HG03457 (cell line): Measurements from ENCODE around the gene CEP170B.

Experiments
- ATAC-seq: cut with Tn5 transposase; IDR thresholded peaks from one replicate; pipeline ENCODE4 v1.9.1; 2021; ENCODE audit warnings: moderate number of reproducible peaks; ENCODE audit not compliant: unreplicated experiment

Gene CEP170B

DNA sequence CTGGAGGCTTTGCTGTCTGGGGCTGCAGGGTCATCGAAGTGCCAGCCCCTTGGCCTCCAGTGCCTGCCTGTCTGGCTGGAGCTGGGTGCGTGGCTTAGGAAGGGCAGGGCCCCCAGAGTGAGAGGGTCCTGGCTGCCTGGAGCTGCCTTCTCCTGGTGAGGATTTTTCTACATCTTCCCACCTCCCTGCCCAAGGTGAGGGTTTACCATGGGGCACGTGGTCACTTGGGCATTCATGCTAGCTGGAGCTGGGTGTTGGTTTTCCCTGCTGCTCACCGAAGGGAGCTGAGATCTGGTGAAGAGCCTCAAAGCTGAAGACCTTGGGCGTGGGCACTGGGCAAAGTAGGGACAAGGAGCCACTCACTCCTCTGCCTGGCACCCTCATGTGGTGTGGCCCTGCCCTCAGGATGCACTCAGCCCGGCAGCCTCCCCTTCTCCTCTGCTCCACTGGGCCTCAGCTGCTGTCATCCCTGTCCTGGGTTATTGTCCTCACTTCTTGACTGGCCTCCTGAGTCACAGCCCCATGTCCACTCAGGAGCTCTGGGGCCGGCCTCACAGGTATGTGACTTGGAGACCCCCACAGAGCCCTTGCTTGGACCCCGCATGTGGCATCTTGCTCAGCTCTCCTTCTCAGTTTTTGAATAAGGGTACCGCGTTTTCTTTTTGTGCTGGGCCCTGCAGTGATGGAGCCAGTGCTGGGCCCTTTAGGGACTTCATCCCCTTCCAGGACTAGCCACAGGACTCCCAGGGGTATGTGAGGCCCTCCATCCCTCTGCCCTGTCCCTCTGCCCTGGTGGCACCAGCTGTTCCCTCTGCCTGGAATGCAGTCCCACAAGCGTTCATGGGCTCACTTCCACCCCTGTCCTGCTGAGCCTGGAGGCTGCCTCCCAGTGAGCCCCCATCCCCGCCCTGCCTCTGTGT, 1.6 kb downstream of the CEP170B start:
- ATAC-seq, result no peak

GRCh38 chr14:104867371-104868059, 2.4 kb downstream of the CEP170B start:
- no peak for ATAC-seq

GRCh38 chr14:104868060-104868740, 3.1 kb downstream of the CEP170B start:
- ATAC-seq, result no peak

DNA sequence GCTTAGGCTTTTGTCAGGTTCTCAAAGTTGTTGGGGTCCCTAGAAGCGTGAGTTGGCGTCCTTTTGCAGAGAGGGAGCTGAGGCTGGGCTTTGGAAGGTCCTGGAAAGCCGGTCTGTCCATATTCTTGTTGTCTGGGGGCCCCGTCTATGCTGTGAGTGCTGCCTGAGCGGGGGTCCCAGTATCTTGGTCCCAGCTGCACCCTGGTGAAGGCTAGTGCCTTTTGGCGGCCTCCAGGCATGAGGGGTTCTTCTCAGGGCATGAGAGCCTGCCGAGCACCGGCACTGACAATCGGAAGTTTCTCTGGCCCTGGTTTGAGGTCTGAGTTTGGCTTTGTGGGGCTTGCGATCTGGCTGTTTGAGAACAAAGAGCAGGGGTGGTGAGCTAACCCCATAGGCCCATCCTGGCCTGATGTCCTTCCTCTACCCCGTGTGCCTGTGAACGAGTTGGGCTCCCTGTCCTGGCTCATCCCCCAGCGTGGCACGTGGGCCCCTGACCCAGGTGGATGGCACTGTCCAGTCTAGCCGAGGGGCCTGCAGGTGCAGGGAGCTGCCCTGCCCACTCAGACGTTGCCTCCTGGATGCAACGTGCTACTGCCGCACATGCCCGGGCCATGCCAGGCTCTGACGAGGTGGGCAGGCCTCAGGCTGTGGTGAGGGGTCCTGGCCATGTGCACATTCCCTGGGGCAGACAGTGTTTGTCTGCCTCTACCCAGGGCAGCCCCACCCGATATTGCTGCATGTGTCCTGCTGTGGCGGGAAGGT, 3.9 kb downstream of the CEP170B start:
- no peak for ATAC-seq

DNA sequence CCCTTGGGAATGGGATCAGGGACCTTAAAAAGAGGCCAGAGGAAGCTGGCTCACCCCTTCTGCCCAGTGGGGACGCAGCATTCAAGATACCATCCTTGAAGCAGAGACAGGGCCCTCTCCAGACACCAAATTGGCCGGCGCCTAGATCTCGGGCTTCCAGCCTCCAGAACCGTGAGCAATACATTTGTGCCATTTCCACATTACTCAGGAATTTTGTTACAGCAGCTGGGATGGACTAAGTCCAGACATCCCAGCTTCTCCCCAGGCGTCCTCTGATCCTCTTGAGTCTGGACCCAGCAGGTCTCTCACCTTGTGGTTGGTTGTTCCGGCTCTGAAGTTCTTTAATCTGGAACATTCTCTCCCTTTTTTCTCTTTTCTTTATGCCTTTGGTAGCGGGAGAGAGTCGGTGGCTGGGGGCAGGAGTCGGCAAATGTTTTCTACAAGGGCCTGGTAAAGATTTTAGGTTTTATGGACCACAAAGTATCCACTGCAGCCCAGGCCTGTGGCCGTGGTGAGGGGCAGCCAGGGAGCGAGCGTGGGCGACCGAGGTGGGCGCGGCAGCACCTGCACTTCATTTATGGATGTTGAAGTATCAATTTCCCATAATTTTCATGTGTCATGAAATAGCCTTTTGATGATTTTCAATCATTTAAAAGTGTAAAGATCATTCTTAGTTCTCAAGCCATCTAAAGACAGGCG, 4.8 kb downstream of the CEP170B start:
- ATAC-seq, result no peak

DNA sequence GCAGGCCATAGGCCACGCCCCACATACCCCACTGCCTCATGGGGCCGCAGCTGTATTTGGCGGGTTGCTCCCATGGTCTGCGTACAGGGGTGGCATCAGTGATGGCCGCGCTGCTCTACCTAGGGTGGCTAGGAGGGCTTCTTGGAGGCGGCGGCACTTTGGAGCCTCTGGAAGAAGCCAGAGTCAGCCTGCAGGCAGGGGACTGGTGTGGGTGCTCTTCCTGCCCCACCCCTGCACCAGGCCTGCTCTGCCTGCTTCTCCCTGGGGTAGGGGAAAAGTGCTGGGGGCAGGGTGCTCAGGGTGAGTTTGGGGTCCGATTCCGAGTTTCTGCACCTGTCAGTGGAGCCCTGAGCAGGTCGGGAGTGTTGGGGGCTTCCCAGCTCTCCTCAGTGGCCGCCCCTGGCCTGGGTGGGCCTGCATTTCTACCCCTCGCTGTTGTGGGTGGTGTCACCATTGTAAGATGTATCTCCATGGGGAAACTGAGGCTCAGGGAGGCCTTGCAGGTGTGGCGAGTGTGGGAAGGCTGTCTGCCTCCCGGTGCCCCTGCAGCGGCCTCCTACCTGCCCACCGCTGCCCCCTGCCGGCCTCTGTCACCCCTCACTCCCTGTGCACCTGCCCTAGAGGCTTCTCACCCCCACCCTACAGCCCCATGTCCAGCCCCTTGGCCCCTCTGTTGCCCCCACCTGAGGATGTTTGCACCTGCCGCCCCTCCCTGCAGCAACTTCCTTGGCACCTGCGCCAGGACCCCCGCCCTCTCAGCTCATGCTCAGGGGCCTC, 5.5 kb downstream of the CEP170B start:
- no peak for ATAC-seq

- no peak for ATAC-seq
Observed at GRCh38 chr14:104871145-104871655, 6.1 kb downstream of the CEP170B start.

- ATAC-seq, result no peak
Observed at GRCh38 chr14:104871656-104872468, 6.8 kb downstream of the CEP170B start.

DNA sequence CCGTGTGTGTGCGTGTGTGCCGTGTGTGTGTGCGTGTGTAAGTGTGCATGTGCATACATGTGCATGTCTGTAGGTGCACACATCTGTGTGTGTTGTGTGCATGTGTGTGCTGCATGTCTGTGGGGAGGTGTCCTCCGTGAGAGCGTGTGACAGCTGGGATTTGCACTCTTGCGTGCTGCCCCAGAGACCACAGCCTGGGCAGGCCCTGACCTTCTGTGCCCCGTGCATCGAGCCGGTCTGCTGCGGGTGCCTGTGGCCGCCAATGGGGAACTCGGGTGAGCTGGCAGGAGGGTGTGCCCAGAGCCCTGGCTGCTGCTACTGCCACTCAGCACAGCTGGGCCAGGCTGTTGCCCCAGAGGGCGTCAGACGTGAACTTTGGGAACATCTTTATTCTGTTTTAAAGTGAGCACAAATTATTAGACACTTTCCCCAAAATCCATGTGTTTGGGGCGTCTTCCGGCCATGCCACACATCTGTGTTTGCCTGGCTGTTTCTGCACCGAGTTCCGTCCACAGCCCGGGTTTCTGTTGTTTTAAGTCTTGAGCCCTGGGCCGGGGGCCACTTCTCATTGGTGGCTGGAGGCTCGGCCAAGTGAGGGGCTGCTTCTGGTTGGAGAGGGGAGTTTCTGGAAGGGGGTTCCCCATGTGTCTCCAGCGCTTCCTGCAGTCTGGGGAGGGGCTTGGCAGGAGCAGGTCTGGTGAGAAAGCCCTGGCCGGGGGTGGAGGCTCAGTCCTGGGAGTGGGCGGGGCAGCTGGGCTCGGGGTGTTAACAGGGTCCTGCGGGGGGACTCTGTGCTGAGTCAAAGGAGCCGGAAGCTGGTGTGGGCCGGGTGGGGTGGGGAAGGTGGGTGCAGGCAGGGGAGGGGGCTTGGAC, 7.6 kb downstream of the CEP170B start:
- ATAC-seq, result no peak

DNA sequence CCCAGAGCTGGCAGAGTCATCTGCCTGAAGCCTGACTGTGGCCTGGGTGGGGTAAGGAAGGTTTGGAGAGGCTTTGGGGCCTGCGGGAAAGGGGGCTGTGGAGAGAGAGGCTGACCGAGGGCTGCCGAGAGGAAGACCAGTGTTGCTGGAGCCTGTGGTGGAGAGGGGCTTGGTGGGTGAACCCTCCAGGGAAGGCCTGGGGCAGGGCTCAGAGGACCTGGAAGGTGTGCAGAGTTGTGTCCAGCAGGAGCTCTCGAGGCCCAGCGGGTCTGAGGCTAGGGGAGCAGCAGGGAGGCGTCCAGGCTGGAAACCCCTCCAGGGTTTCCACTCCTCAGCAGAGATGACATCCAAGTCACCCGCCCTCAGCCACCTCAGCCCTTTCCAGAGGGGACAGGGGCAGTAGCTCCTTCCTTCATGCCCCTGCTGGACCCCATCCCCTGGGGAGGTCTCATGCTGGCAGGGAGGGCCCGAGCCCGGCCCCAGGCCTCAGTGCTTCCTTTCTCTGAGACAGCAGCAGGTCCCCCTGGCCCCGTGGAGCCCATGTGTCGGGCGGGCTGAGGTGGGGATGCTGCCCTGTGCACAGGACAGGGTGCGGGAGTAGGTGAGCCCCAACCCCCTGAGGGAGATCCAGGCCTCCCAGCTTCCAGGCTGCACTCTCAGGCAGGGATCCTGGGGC, 8.4 kb downstream of the CEP170B start:
- no peak for ATAC-seq

GRCh38 chr14:104874110-104874531, 9.1 kb downstream of the CEP170B start:
- ATAC-seq, result no peak

GRCh38 chr14:104874571-104875411, 9.7 kb downstream of the CEP170B start:
- ATAC-seq, result no peak

DNA sequence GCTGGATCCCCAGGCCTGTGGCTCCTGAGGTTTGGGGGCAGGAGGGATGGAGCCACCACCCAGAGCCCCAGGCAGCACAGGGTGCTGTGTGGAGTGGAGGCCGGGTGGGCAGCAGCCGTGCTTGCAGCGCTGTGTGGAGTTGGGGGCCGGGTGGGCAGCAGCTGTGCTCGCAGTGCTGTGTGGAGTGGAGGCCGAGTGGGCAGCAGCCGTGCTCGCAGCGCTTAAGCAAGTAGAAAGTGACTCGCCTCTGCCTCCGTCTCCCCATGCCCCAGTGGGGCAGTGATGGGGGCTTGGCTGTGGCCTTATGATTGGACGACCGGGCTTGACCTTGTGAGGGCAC, 10.3 kb downstream of the CEP170B start:
- ATAC-seq, result no peak

- ATAC-seq, result no peak
Observed at GRCh38 chr14:104875811-104876210, 10.7 kb downstream of the CEP170B start.

GRCh38 chr14:104876251-104876699, 11.2 kb downstream of the CEP170B start:
- no peak for ATAC-seq
